Measurements from ENCODE around the gene CYP4F8.
"Not testable (repeated sequence)": the region's sequence is repeated elsewhere in the genome, so short reads cannot be mapped to it uniquely, and the experiment has no call there.

The CYP4F8 gene

DNA sequence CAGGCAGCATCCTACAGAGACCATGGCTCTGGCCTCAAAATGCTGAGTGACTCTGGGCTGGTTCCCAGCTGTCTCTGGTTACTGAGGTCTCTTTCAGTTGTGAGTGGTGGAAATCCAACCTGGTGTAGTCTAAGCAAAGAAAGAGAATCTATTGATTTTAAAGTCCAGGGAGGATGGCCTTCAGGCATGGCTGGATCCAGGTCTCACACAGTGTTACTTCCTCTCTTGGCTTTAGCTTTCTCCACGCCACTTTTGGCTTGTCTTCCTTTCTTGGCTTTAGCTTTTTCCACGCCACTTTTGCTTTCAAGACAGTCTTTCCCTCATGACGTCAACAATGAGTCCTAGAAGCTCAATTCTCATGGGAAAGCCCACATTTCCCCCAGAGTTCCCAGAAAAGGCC, 29.8 kb downstream of the CYP4F8 start:
- no peak for DNase-seq

GRCh38 chr19:15649526-15649925, 34.5 kb downstream of the CYP4F8 start:
- DNase-seq, result no peak

DNA sequence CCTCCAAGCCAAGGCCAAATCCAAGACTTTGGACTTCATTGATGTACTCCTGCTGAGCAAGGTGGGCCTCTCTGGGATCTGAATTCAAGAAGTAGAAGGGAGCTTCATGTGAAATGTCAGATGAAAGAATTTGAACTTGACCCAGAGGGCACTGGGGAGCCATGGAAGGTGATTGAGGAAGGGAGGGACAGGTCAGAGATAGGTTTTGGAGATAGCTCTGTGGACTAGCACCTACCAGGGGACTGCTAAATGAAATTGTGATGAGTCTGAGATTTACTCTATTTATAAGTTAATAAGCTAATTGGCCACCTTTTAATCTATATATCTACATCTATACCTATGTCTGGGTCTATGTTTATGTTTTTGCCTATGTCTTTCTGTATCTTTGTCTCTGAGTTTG, 35.1 kb downstream of the CYP4F8 start:
- not testable (repeated sequence) for DNase-seq

GRCh38 chr19:15651791-15652190, 36.8 kb downstream of the CYP4F8 start:
- DNase-seq, result no peak

DNA sequence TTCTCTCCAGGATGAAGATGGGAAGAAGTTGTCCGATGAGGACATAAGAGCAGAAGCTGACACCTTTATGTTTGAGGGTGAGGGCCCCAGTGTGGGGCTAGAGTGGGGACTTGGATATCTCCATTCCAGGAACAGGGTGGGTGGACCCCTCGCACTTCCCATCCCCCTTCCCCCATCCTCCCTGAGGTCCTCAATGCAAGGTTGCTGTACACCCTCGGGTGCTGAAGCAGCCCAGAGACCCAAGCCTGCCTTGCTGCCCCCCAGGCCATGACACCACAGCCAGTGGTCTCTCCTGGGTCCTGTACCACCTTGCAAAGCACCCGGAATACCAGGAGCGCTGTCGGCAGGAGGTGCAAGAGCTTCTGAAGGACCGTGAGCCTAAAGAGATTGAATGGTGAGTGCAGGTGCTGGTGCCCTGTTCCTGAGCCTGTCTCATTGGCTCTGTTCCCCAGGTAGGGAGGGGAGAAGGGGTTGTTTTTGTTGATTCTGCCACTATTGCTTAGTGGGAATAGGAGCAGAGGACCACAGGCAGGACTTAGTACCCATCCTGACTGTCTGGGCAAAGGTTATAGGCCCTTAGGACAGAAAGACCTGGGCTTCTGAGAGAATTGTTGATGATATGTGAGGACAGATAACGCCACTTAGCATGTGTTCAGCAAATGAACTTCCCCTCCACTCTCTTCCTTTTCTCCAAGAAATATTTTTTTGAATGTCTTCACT, 37.7 kb downstream of the CYP4F8 start:
- DNase-seq, result no peak

DNA sequence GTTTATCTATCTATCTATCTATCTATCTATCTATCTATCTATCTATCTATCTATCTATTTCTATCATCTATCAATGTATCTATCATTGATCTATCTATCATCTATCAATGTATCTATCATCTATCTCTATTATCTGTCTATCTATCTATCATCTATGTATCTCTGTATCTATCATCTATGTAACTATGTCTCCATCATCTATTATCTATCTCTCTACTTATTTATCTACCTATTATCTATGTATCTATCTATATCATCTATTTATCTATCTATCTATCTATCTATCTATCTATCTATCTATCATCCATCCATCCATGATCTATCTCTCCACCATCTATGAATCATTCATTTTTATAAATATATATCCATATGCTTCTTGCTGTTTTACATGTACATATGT, 41.4 kb downstream of the CYP4F8 start:
- DNase-seq, result no peak

DNA sequence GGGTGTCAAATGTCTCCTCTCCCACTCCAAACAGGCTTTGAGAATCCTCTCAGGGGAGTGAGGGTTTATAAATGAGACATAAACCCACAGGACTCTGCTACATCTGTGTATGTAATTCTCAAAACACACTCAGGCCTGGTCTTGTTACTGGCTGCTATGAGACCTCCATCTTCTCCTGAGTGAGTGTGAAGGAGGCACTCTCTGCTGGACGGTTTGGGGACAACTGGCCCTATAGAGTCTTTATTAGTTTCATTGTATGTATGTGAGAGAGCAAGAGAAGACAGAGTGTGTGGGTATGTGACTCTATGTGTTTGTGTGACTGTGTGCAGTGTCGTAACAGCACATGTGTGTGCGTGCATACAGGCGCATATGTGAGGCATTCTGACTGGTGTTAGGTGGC, 48.2 kb downstream of the CYP4F8 start:
- DNase-seq, result no peak

DNA sequence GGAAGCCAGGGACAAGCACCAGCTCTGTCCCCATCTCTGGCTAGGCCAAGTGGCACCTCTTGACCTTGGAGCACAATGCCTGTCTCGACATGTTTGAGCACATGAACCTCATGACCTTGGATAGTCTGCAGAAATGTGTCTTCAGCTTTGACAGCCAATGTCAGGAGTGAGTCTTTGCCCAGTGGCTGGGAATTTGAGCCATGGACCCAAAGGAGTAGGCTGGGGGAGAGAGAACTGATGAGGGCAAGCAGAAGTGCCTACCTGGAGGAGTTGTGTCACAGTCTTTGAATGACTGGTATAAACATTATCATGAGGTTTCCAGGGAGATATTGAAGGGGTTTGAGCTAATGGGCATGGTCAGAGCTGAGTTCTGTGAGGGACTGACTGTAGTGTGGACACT, 51.2 kb downstream of the CYP4F8 start:
- DNase-seq, result no peak

- DNase-seq, result no peak
Measured at GRCh38 chr19:15666883-15667282, 51.9 kb downstream of the CYP4F8 start.

- DNase-seq, result no peak
Measured at GRCh38 chr19:15669440-15669839, 54.4 kb downstream of the CYP4F8 start.

GRCh38 chr19:15669891-15670290, 54.9 kb downstream of the CYP4F8 start:
- DNase-seq, result no peak

DNA sequence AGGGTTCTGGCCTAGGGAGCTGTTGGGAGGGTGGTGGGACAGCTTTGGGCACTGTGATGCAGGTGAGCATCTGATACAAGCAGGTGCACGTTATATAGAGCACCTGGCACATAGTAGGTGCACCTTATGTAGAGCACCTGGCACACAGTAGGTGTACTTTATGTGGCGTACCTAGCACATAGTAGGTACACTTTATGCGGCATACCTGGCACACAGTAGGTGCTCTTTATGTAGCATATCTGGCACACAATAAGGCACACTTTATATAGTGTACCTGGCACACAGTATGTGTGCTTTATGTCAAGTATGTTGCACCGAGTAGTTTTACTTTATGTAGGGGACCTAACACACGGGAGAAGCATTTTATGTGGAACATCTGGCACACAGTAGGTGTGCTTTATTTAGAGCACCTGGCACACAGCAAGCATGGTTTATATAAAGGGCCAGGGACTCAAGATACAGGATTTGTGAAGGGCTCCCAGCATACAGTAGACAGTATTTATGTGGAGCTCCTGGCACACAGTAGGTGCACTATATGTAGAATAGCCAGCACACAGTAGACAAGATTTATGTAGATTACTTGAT, 56.3 kb downstream of the CYP4F8 start:
- DNase-seq, result no peak

DNA sequence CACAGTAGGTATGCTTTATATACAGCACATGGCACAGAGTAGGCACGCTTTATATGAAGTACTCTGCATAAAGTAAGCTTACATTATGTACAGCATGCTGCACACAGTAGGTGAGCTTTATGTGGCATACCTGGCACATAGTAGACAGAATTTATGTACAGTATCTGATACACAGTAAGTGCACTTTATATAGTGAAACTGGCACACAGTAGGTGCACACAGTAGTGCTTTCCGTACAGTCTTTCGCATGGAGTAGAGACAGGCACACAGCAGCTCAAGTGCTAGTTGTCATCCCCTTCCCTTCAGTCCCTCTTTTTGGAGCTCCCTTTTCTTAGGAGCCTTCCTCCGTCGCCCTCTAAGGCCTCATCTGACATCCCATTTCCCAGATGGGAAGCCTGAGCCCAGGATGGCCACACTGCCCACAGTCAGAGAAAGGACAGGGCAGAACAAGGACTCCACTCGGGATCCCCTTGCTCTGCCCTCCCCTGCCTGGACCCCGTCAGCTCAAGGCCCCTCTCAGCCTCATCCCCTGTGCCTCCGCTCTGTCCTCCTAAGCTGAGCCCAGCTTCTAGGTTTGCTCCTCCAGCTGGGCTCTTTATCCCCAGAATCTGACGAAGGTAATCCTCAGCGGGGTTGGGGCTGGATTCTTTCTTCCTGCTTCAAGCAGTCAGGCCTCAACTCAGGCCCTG, 57.0 kb downstream of the CYP4F8 start:
- DNase-seq, result no peak

DNA sequence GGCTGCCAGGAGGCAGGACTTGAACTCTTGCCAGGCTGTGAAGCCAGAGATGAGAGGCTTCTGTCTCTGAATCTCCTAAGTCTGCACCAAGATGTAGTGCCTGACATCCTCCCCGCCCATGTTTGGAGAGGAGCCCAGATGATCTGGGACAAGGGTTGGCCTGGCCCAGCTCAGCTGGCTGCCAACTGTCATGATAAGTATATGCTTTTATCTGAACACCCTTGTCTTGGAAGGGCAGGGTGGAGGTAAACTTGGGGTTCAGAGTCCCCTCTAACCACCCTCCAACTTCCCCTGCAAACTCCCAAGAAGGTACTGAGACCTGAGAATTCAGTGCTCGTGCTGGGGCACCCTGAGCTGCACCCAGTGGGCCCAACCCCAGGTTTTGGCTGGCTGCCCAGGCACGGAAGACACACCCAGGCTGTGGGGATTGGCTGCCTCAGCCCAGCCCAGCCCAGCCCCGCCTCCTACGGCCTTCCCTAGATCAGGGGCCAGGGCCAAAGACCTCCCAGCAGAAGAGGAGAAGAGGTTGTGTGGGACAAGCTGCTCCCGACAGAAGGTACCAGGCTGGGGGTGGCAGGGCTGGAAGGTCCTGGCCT, 57.7 kb downstream of the CYP4F8 start, which contains the start of gene CYP4F12:
TSS of gene CYP4F12 (plus strand) at position 508 of the 596 bp plus-strand sequence. CDS start 443 bp downstream, outside the sequence.
- DNase-seq, result no peak

DNA sequence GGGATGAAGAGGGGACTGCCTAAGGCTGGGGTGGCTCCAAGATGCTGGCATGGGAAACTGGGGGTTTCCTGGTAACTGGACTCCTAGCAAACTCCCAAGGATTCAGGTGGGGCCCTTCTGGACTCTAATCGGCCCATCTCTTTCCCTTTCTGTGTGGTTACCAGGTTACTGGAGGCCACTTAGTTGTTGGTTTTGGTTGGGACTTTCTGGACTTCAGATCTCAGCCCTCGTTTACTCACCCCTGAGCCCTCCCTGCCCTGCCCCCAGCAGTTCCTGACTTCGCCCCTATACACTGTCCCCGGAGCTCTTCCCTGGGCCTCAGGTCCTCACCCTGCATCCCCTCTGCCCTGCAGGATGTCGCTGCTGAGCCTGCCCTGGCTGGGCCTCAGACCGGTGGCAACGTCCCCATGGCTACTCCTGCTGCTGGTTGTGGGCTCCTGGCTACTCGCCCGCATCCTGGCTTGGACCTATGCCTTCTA, 58.2 kb downstream of the CYP4F8 start:
- no peak for DNase-seq

- no peak for DNase-seq
Measured at GRCh38 chr19:15675560-15675959, 60.5 kb downstream of the CYP4F8 start.

- no peak for DNase-seq
Measured at GRCh38 chr19:15679089-15679488, 64.1 kb downstream of the CYP4F8 start.

DNA sequence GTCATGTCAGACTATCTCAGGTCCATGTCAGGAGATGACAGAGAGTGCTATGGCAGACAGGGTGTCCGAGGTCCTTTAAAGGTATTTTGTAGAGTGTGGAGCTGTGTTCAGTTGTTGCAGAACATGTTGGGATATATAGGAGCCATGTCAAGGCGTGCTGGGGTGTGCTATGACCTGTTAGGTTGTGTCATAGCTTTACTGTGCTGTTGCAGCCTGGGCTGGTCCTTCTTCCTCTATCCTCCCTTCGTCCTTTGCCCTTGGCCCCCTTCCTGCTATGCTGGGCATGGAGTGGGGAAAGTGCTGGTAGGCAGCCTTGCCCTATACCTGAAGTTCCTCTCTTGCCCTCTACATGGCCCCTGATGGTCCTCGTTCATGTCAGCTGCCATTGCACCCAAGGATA, 64.8 kb downstream of the CYP4F8 start:
- DNase-seq, result not testable (repeated sequence)

Measured in activated T-cell treated with anti-CD3 and anti-CD28 coated beads, Interleukin-2, amount 50 U/mL, for 1 hour (primary cell).